GM20431 (cell line): ENCODE measurements around the gene UGT1A4.

ENCODE experiments used
- in situ Hi-C: fragments of 300-500 bp; cut with MseI, MboI; formaldehyde crosslinking; loops from one replicate; pipeline ENCODE4 v1.15.0; 2020; ENCODE audit warnings: low sequenced_read_pairs; ENCODE audit not compliant: unreplicated experiment

Gene UGT1A4

DNA sequence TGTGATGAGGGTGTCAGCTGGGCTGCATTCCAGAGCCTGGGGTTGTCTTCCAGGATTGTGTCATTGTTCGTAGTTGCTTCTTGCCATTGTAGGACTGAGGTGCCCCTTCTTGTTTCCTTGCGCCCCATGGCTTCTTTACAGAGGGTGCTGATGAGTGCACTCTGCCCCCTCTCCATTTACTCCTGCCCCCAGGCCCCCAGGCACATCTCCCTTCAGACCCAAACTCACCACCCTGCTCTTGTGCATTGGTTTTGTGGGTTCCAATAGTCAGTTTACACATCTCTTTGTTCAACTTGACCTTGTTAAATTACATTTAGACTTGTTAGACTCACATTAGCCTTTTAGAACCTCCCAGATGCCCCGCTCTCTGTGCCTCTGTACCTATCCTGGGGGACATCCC is 102.7 kb downstream of the UGT1A4 start:
- in situ Hi-C loops: no loop called here

DNA sequence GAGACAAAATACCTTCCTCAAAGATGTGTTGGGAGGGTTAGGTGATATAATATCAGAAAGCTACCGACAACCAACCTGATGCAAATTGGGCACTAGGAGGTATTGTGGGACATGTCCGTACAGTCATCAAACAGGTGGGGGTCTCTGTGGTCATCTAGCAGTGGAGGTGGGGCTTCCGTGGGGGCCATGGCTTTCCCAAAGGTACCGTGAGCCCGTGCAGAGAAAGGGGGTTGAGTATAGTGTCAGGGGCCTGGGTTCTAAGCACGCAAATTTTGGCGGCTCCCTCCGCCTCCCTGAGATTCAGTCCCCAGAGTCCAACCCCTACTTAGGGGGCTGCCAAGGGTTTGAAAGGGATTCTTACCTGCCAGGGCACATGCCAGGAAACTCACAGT is 103.2 kb downstream of the UGT1A4 start:
- in situ Hi-C loops: no loop called here

- in situ Hi-C loops: no loop called here
These were observed 103.7 kb downstream of the UGT1A4 start for GRCh38 chr2:233822101-233822771.
